Astrocyte (in vitro differentiated cells and primary cell): Measurements from ENCODE around the gene CTNNA2. TPM values are rescaled to one million over a fixed set of nuclear protein-coding genes. Genes with fewer than 3 reads are reported as not detected.

Experiments used
- DNase-seq: peaks from one replicate; pipeline ENCODE4 v3.0.0-alpha.2; 2010; ENCODE audit warnings: low read depth
- FAIRE-seq: peaks from 2 replicates; lab custom pipeline; 2011; peaks lifted over from hg19 to GRCh38; lab: Jason Lieb, UNC
- H2AFZ ChIP-seq: 2 replicates; pipeline ENCODE4 v1.6.0; 2012; ENCODE audit warnings: low read depth, low read length, inconsistent platforms
- H3K27ac ChIP-seq: 2 replicates; pipeline ENCODE4 v1.5.1; 2011; ENCODE audit warnings: low read depth, low read length, inconsistent platforms
- H3K27me3 ChIP-seq: 2 replicates; pipeline ENCODE4 v1.6.0; 2011; ENCODE audit warnings: low read length, inconsistent platforms; ENCODE audit not compliant: insufficient read depth
- H3K36me3 ChIP-seq: 2 replicates; pipeline ENCODE4 v1.5.1; 2011; ENCODE audit warnings: low read length, inconsistent platforms; ENCODE audit not compliant: insufficient read depth
- H3K4me1 ChIP-seq: 2 replicates; pipeline ENCODE4 v1.5.1; 2011; ENCODE audit warnings: low read length, inconsistent platforms; ENCODE audit not compliant: insufficient read depth
- H3K4me2 ChIP-seq: 2 replicates; pipeline ENCODE4 v1.6.0; 2012; ENCODE audit warnings: low read length, inconsistent platforms
- H3K4me3 ChIP-seq: 2 replicates; pipeline ENCODE4 v1.5.1; 2011; ENCODE audit warnings: low read depth, mild to moderate bottlenecking, low read length, inconsistent platforms; ENCODE audit not compliant: insufficient read depth
- H3K79me2 ChIP-seq: 2 replicates; pipeline ENCODE4 v1.6.0; 2012; ENCODE audit warnings: mild to moderate bottlenecking, low read length, inconsistent platforms; ENCODE audit not compliant: insufficient read depth
- H3K9ac ChIP-seq: 2 replicates; pipeline ENCODE4 v1.6.0; 2012; ENCODE audit warnings: mild to moderate bottlenecking, low read length, inconsistent platforms
- H3K9me3 ChIP-seq: 2 replicates; pipeline ENCODE4 v1.5.1; 2012; ENCODE audit warnings: low read depth, mild to moderate bottlenecking, low read length, inconsistent platforms; ENCODE audit not compliant: insufficient read depth
- H4K20me1 ChIP-seq: 2 replicates; pipeline ENCODE4 v1.6.0; 2012; ENCODE audit warnings: low read length, inconsistent platforms; ENCODE audit not compliant: insufficient read depth
- H3K27ac Mint-ChIP-seq: one replicate; pipeline ENCODE4 v1.8.0; 2021; ENCODE audit warnings: mild to moderate bottlenecking, mixed read lengths; ENCODE audit not compliant: unreplicated experiment
- H3K27me3 Mint-ChIP-seq: one replicate; pipeline ENCODE4 v1.8.0; 2021; ENCODE audit warnings: low read depth, mixed read lengths; ENCODE audit not compliant: unreplicated experiment
- H3K36me3 Mint-ChIP-seq: one replicate; pipeline ENCODE4 v1.8.0; 2021; ENCODE audit warnings: low read depth, mixed read lengths; ENCODE audit not compliant: unreplicated experiment
- H3K4me1 Mint-ChIP-seq: one replicate; pipeline ENCODE4 v1.8.0; 2021; ENCODE audit warnings: low read depth, mixed read lengths; ENCODE audit not compliant: unreplicated experiment
- H3K4me3 Mint-ChIP-seq: one replicate; pipeline ENCODE4 v1.8.0; 2021; ENCODE audit warnings: mild to moderate bottlenecking, moderate library complexity, mixed read lengths; ENCODE audit not compliant: unreplicated experiment
- H3K9me3 Mint-ChIP-seq: one replicate; pipeline ENCODE4 v1.8.0; 2021; ENCODE audit warnings: mild to moderate bottlenecking, mixed read lengths; ENCODE audit not compliant: unreplicated experiment
- EZH2 ChIP-seq: IDR thresholded peaks from 2 replicates; pipeline ENCODE4 v1.6.1; 2012; ENCODE audit warnings: mild to moderate bottlenecking, low read length, inconsistent platforms; ENCODE audit not compliant: insufficient read depth
- total RNA-seq: library from RNA; stranded (reverse); gene quantifications from 2 replicates; pipeline ENCODE4 v1.2.1, GENCODE V29; 2021
- TF ChIP-seq, protein P1 (sequence below): IDR thresholded peaks from 2 replicates; pipeline ENCODE4 v1.5.1; 2011; ENCODE audit warnings: low read depth, mild to moderate bottlenecking, inconsistent platforms, low read length, moderate library complexity; ENCODE audit not compliant: insufficient read depth

CTNNA2 gene
- total RNA-seq, 1 donor from 2014 or later, result 3.9 TPM

DNA sequence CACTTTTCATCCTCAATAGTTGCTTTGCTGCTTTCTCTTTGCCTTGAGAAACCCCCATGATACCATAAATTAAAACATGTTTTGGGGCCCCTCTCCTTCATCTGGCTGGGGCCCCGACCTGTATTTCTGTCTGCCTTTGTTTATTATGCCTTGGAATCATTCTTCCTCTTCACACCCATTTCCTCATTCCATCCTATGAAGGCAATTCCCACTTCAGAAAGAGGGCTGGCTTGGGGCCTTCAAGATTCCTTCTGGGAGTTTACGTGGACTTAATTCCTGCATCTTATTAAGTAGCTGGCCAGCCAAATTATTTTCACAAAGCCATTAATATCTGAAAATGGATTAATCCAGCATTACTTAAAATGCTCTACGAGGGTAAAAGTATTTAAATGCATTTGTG lies 798.5 kb downstream of the CTNNA2 start:
- H3K79me2 ChIP-seq, result no peaks in the 10 kb centered on the region
- Mint-ChIP-seq H3K27me3 (peaks cover 21% of the 10 kb centered on the region), H3K4me3 (no peak overlapping the region), H3K4me1 (peaks cover 4% of the 10 kb centered on the region), H3K27ac (peak overlapping the region; percentile 81), H3K9me3 (no peaks in the 10 kb centered on the region), H3K36me3 (no peaks in the 10 kb centered on the region)
- no peaks in the 10 kb centered on the region for H3K9me3 ChIP-seq
- H4K20me1 ChIP-seq, result no peaks in the 10 kb centered on the region
- DNase-seq (no peak), FAIRE-seq (no peak)
- H2AFZ ChIP-seq, result no peak overlapping the region
- no peaks in the 10 kb centered on the region for H3K27me3 ChIP-seq
- H3K4me1 ChIP-seq, result no peaks in the 10 kb centered on the region
- no peak overlapping the region for H3K27ac ChIP-seq
- H3K36me3 ChIP-seq, result no peaks in the 10 kb centered on the region
- H3K4me2 ChIP-seq, result no peak overlapping the region
- H3K4me3 ChIP-seq, result no peak overlapping the region
- TF ChIP-seq, protein P1, sequence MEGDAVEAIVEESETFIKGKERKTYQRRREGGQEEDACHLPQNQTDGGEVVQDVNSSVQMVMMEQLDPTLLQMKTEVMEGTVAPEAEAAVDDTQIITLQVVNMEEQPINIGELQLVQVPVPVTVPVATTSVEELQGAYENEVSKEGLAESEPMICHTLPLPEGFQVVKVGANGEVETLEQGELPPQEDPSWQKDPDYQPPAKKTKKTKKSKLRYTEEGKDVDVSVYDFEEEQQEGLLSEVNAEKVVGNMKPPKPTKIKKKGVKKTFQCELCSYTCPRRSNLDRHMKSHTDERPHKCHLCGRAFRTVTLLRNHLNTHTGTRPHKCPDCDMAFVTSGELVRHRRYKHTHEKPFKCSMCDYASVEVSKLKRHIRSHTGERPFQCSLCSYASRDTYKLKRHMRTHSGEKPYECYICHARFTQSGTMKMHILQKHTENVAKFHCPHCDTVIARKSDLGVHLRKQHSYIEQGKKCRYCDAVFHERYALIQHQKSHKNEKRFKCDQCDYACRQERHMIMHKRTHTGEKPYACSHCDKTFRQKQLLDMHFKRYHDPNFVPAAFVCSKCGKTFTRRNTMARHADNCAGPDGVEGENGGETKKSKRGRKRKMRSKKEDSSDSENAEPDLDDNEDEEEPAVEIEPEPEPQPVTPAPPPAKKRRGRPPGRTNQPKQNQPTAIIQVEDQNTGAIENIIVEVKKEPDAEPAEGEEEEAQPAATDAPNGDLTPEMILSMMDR, result no peak
- no peak for TF ChIP-seq EZH2
- no peak overlapping the region for H3K9ac ChIP-seq

DNA sequence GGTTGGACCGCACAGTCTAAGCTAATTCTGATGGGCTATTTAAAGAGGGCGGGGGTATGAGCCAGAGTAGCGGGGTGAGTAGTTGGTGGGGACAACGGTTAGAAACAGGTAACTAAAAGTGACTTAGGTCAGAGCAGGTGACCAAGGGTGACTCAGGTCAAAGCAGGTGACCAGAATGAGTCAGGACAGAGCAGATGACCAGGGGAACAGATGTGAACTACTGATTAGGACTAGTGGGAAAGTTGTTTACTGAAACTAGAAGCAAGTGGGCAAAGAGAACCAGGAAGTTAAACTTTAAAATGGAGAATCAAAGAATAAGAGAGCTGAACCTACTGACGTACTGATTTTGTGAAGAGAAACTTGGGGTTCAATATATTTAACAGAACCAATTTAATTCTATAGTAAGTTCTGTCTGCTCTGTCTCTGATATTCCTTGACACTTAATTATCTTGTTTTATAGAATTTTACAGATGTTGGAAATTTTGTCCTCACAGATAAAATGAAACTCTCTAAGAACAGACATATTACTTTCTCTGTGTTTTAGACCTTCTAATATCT lies 799.5 kb downstream of the CTNNA2 start:
- Mint-ChIP-seq H3K36me3 (no peaks in the 10 kb centered on the region), H3K4me3 (peak overlapping the region; percentile 13), H3K4me1 (peaks cover 4% of the 10 kb centered on the region), H3K27me3 (peaks cover 21% of the 10 kb centered on the region), H3K27ac (no peak overlapping the region), H3K9me3 (no peaks in the 10 kb centered on the region)
- Histone ChIP-seq H2AFZ (no peak overlapping the region), H3K4me1 (no peaks in the 10 kb centered on the region), H3K27me3 (no peaks in the 10 kb centered on the region), H3K9me3 (no peaks in the 10 kb centered on the region), H3K9ac (no peak overlapping the region), H3K4me2 (no peak overlapping the region), H3K36me3 (no peaks in the 10 kb centered on the region), H3K79me2 (no peaks in the 10 kb centered on the region), H3K4me3 (no peak overlapping the region), H4K20me1 (no peaks in the 10 kb centered on the region), H3K27ac (no peak overlapping the region)
- TF ChIP-seq, protein P1, result no peak
- no peak for TF ChIP-seq EZH2
- FAIRE-seq (no peak), DNase-seq (no peak)

DNA sequence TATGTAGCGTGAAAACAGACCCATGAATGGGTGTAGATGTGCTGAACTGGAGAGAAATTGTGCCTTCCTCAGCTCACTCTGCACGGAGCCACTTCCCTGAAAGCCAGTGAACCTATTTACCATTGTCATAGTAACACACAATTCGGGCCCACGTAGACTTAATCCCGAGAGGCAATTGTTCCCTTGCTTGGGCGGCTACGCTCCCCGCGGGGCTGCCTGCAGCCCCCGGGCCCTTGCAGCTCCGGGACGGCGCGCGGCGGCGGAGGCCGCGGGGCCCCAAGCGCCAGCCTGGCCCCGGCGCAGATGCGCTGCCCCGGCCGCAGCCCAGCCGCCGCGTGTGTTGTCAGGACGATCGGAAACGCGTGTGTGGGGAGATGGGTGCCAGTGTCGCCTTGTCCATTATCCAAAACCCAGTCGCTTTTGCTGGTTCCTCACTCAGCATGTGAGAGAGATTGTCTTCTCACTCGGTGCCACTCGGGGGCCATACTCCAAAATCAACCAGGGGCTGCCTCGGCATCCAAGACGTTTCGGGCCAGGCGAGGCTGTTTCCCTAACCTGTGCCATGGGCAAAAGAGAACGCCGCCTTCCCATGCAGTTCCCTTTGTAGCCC lies 809.6 kb downstream of the CTNNA2 start:
- peaks cover 3% of the 10 kb centered on the region for H3K4me1 ChIP-seq
- Mint-ChIP-seq H3K4me1 (peaks cover 2% of the 10 kb centered on the region), H3K36me3 (no peaks in the 10 kb centered on the region), H3K27ac (no peak overlapping the region), H3K9me3 (no peaks in the 10 kb centered on the region), H3K4me3 (no peak overlapping the region), H3K27me3 (peaks cover 12% of the 10 kb centered on the region)
- H3K4me2 ChIP-seq, result peak overlapping the region; percentile 83
- H3K36me3 ChIP-seq, result no peaks in the 10 kb centered on the region
- H3K4me3 ChIP-seq, result peak overlapping the region; percentile 39
- H3K27me3 ChIP-seq, result peaks cover 23% of the 10 kb centered on the region
- H2AFZ ChIP-seq, result peak overlapping the region; percentile 69
- no peaks in the 10 kb centered on the region for H4K20me1 ChIP-seq
- no peaks in the 10 kb centered on the region for H3K79me2 ChIP-seq
- TF ChIP-seq, protein P1, result no peak
- TF ChIP-seq EZH2, result no peak
- FAIRE-seq, result no peak
- no peaks in the 10 kb centered on the region for H3K9me3 ChIP-seq
- H3K9ac ChIP-seq, result no peak overlapping the region
- no peak for DNase-seq
- no peak overlapping the region for H3K27ac ChIP-seq
